Adrenal gland (tissue), 12 donors: ENCODE data around the gene PKP1. TPM values are rescaled to one million over a fixed set of nuclear protein-coding genes. Genes with fewer than 3 reads are reported as not detected.
A peak's percentile ranks its signal among the peaks of the same experiment; 100 is the strongest.
"Not testable (repeated sequence)": the region's sequence is repeated elsewhere in the genome, so short reads cannot be mapped to it uniquely, and the experiment has no call there.

ENCODE experiments used
- DNase-seq, 7 donors: peaks; one replicate each; pipeline ENCODE4 v3.0.0-alpha.2; 2019 to 2020
- H3K27ac ChIP-seq, 5 donors: fragments of 200-600 bp; sonication (generic) in 4 of 5; 1 replicate in 3 of 5; 2 replicates in 2 of 5; pipeline versions ENCODE4 v1.5.1 to v1.8.0; 2016 to 2020; ENCODE audit warnings: mild to moderate bottlenecking in 1 of 5
- H3K27me3 ChIP-seq: fragments of 200-600 bp; 2 replicates; pipeline ENCODE4 v1.8.0; 2021
- H3K36me3 ChIP-seq, 2 donors: fragments of 200-600 bp; replicated peaks in 1 of 2; 1 replicate in 1 of 2; 2 replicates in 1 of 2; pipeline versions ENCODE4 v1.5.1 to v1.8.0; 2018 to 2022
- H3K4me1 ChIP-seq, 2 donors: fragments of 200-600 bp; replicated peaks in 1 of 2; 1 replicate in 1 of 2; 2 replicates in 1 of 2; pipeline versions ENCODE4 v1.5.1 to v1.8.0; 2018 to 2021
- H3K4me3 ChIP-seq, 4 donors: fragments of 200-600 bp; sonication (generic) in 3 of 4; one replicate each; pipeline ENCODE4 v1.5.1; 2016 to 2018
- H3K9me3 ChIP-seq, 3 donors: fragments of 200-600 bp; sonication (generic) in 1 of 3; replicated peaks in 1 of 3; 1 replicate in 2 of 3; 2 replicates in 1 of 3; pipeline versions ENCODE4 v1.5.1 to v1.8.0; 2016 to 2021
- POLR2A ChIP-seq, 2 donors: fragments of 450-650 bp; IDR thresholded peaks; one replicate each; pipeline ENCODE4 v1.6.1; 2017; ENCODE audit warnings: antibody characterized with exemption in 2 of 2, mild to moderate bottlenecking in 2 of 2, moderate library complexity in 1 of 2
- WGBS, 4 donors: extraction: QIAGEN DNeasy Blood & Tissue Kit in 2 of 4; methylation state at CpG; one replicate each; pipeline versions ENCODE4 v1.1.5 to v1.1.7; 2013 to 2017; 5-methylcytosine and 5-hydroxymethylcytosine counted together
- intact Hi-C, 2 donors: fragments of 100-400 bp; cut with DNase I; formaldehyde crosslinking; loops; one replicate each; pipeline versions ENCODE4 v1.14.1 to v1.15.0; 2022 to 2023
- polyA plus RNA-seq, 3 donors: library from polyadenylated mRNA; stranded (reverse); fragments of 200-250 nt in 2 of 3; fragments of 350-450 nt in 1 of 3; fragmentation: Illumina TruSeq in 1 of 3; extraction: RNeasy Lipid Tissue Mini Kit (QIAGEN cat#74804) in 1 of 3; gene quantifications; one replicate each; pipeline ENCODE4 v1.2.3, GENCODE V29; 2013 to 2014
- total RNA-seq, 9 donors: library from RNA; depleted of rRNA in 4 of 9; stranded (reverse); fragments of >200 nt in 4 of 9; fragments of 120-200 nt in 1 of 9; fragmentation: NEBNext Ultra II Directional in 1 of 9; extraction: Animal tissue kit (Norgen Biotek cat#: 25700) in 1 of 9; gene quantifications; one replicate each; pipeline versions ENCODE4 v1.1.0 to v1.2.4, GENCODE V29; 2013 to 2023
- TF ChIP-seq, protein P1 (sequence below), 6 experiments: fragments of 450-650 bp in 4 of 6; fragments of 200-600 bp in 2 of 6; sonication (generic) in 1 of 6; IDR thresholded peaks; 1 replicate in 5 of 6; 2 replicates in 1 of 6; pipeline versions ENCODE4 v1.5.1 to v1.8.0; 2016 to 2021; ENCODE audit warnings: antibody characterized with exemption in 6 of 6, mild to moderate bottlenecking in 2 of 6, moderate library complexity in 1 of 6
- donor health status: healthy with polysubstance abuse.
- donor health status: Bipolar disorder and iron deficiency.
- donor health status: DM: yes; HTN: yes; CAD: no.
- donor health status: DM: no; HTN: no; CAD: no.
- donor health status: DM: no; HTN: no; CAD: no.
- donor health status: DM: yes; HTN: yes; CAD: no.

PKP1 gene
- total and polyA plus RNA-seq, 12 donors, result 0.06 to 0.98 (median 0.24) TPM; not detected in 2

DNA sequence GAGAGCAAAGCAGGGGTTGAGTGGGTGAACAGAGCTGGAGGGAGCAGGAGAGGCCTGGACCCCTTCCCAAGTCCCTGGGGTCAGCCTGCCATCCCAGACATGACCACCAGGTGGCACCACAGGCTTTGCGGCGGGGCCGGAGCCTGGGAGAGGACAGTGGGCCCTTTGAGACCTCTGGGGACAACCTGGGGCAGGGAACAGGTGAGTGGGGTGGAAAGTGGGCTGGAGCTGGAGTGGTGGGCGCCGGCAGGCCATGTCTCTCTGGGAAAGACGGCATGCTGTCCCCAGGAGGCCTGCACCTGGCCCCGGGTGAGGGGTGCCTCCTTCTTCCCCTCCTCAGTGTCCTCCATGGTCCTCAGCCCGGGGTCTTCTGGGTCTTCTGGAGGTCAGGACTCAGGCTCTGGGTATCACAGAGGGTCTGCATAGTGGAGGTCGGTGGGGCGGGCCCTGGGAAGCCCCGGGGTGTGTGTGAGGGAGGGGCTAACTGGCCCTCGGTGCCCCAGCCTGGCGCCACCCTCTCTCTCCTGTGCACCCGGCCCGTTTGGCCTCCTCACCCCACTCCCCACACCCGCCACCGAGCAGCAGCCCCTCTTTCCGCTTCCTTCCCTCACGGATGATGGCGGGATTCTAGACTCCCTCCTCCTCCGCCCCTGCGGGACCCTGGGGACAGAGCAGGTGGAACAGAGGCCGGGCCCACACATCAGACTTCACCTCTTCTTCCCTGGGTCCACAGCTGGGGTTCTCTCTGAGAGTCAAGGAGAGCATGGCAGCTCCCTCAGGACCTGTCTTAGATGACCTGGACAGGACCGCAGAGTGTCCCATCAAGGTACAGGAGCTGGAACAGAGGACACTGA, 28.5 kb upstream of the PKP1 start:
- H3K4me3 ChIP-seq, result no peak overlapping the region
- TF ChIP-seq POLR2A (IDR thresholded peaks at IDR 0.05), result no peak
- TF ChIP-seq, protein P1, sequence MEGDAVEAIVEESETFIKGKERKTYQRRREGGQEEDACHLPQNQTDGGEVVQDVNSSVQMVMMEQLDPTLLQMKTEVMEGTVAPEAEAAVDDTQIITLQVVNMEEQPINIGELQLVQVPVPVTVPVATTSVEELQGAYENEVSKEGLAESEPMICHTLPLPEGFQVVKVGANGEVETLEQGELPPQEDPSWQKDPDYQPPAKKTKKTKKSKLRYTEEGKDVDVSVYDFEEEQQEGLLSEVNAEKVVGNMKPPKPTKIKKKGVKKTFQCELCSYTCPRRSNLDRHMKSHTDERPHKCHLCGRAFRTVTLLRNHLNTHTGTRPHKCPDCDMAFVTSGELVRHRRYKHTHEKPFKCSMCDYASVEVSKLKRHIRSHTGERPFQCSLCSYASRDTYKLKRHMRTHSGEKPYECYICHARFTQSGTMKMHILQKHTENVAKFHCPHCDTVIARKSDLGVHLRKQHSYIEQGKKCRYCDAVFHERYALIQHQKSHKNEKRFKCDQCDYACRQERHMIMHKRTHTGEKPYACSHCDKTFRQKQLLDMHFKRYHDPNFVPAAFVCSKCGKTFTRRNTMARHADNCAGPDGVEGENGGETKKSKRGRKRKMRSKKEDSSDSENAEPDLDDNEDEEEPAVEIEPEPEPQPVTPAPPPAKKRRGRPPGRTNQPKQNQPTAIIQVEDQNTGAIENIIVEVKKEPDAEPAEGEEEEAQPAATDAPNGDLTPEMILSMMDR (IDR thresholded peaks at IDR 0.05), result peak; percentile 90 to 98 (median 96)
- no peak overlapping the region for H3K27ac ChIP-seq
- H3K4me1 ChIP-seq, result no peaks in the 10 kb centered on the region
- peak; percentile 33 to 77 (median 58) for DNase-seq
- no peaks in the 10 kb centered on the region for H3K36me3 ChIP-seq
- 42 to 56% (median 47%) methylated on average over 12 to 24 of the region's 24 CpGs for WGBS, 4 donors
- no peaks in the 10 kb centered on the region for H3K9me3 ChIP-seq
- H3K27me3 ChIP-seq, result peaks cover 6% of the 10 kb centered on the region
- intact Hi-C loops, result loop anchor here (2.0 to 5.0 kb wide), 3 partner anchors 102 to 152 kb away; no protein-coding TSS in a partner anchor

DNA sequence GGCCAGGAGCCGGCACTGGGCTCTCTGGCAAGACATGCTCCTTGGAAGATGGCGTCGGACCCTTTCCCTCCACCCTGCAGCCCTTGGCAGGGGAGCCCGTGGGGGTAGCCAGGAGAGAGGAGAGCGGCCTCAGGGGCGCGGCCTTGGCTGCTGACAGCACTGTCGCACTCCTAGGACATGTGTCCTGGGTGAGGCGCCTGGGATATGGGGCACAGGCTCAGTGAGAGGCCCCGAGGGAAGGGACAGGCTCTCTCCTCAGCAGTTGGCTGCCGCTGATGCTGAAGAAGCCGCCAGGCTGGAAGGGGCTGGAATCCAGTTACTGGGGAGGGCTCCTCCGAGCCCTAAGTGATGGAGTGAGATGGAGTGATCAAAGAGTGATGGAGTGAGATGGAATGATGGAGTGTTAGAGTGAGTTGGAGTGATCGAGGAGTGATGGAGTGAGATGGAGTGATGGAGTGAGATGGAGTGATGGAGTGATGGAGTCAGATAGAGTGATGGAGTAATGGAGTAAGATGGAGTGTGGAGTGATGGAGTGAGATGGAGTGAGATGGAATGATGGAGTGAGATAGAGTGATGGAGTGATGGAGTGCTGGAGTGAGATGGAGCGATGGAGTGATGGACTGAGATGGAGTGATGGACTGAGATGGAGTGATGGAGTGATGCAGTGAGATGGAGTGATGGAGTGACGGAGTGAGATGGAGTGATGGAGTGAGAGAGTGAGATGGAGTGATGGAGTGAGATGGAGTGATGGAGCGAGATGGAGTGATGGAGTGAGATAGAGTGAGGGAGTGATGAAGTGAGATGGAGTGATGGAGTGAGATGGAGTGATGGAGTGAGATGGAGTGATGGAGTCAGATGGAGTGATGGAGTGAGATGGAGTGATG, 27.6 kb upstream of the PKP1 start:
- WGBS, 4 donors, result 69 to 82% (median 74%) methylated on average over 10 to 17 of the region's 17 CpGs
- DNase-seq, result no peak
- intact Hi-C loops, result loop anchor here (2.0 to 5.0 kb wide), 2 partner anchors 102 to 105 kb away; no protein-coding TSS in a partner anchor
- Histone ChIP-seq H3K27me3 (peaks cover 12% of the 10 kb centered on the region), H3K9me3 (no peaks in the 10 kb centered on the region), H3K4me3 (no peak overlapping the region), H3K4me1 (no peaks in the 10 kb centered on the region), H3K36me3 (no peaks in the 10 kb centered on the region), H3K27ac (no peak overlapping the region)
- TF ChIP-seq POLR2A (IDR thresholded peaks at IDR 0.05), result no peak
- TF ChIP-seq, protein P1 (IDR thresholded peaks at IDR 0.05), result no peak

DNA sequence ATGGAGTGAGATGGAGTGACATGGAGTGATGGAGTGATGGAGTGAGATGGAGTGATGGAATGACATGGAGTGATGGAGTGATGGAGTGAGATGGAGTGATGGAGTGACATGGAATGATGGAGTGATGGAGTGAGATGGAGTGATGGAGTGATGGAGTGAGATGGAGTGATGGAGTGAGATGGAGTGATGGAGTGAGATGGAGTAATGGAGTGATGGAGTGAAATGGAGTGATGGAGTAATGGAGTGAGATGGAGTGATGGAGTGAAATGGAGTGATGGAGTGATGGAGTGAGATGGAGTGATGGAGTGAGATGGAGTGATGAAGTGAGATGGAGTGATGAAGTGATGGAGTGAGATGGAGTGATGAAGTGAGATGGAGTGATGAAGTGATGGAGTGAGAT, 25.2 kb upstream of the PKP1 start:
- not testable (repeated sequence) for H3K9me3 ChIP-seq, H3K36me3 ChIP-seq, H3K27ac ChIP-seq, H3K4me1 ChIP-seq, DNase-seq, H3K4me3 ChIP-seq
- intact Hi-C loops, result loop anchor here in 1 of 2 donors (5.0 kb wide), 1 partner anchor 99 kb away; no protein-coding TSS in a partner anchor
- peaks cover 12% of the 10 kb centered on the region for H3K27me3 ChIP-seq

DNA sequence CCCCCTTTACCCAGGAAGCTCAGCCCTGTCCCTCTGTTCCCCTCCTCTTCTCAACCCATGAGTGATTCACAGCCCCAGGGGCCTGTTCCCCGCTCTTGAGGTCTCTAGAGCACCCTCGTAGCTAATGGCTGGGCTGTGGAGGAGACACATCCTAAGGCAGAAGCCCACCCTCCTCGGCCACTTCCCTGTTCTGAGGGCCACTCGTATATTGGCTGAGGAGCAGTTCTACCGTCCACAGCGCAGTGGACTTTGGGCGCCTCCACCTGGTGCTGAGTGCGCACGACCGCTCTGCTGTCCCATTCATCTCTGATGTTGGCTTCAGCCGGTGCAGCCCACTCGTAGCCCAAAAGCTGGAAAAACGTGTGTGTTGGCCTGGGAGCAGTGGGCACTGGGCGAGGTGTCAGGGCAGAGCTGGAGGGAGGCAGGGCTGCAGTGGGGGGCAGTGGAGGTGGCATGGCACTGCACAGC, 24.5 kb upstream of the PKP1 start:
- H3K4me3 ChIP-seq, result no peak overlapping the region
- 78 to 86% (median 83%) methylated on average over 14 of the region's 14 CpGs for WGBS, 4 donors
- H3K9me3 ChIP-seq, result no peaks in the 10 kb centered on the region
- H3K36me3 ChIP-seq, result no peaks in the 10 kb centered on the region
- H3K27me3 ChIP-seq, result peaks cover 12% of the 10 kb centered on the region
- DNase-seq, result peak in 1 of 7 donors; percentile 28
- no peak overlapping the region for H3K27ac ChIP-seq
- intact Hi-C loops, result loop anchor here in 1 of 2 donors (5.0 kb wide), 1 partner anchor 99 kb away; no protein-coding TSS in a partner anchor
- TF ChIP-seq, protein P1 (IDR thresholded peaks at IDR 0.05), result no peak
- no peak for TF ChIP-seq POLR2A (IDR thresholded peaks at IDR 0.05)
- H3K4me1 ChIP-seq, result no peaks in the 10 kb centered on the region
